Neuronal stem cell (in vitro differentiated cells): ENCODE data around the gene PRXL2A.
A peak's percentile ranks its signal among the peaks of the same experiment; 100 is the strongest.
"Not testable (repeated sequence)": the region's sequence is repeated elsewhere in the genome, so short reads cannot be mapped to it uniquely, and the experiment has no call there.

ENCODE experiments used
- DNase-seq: peaks from one replicate; pipeline ENCODE4 v3.0.0-alpha.2; 2013; ENCODE audit warnings: low spot score
- H2AFZ ChIP-seq: one replicate; pipeline ENCODE4 v1.6.1; 2013; ENCODE audit warnings: mild to moderate bottlenecking, low read length, inconsistent platforms
- H2AK5ac ChIP-seq: 2 replicates; pipeline ENCODE4 v1.6.1; 2013; ENCODE audit warnings: low read depth, mild to moderate bottlenecking, inconsistent platforms, low read length, moderate library complexity, mixed read lengths
- H2BK120ac ChIP-seq: 2 replicates; pipeline ENCODE4 v1.6.1; 2013; ENCODE audit warnings: low read depth, mild to moderate bottlenecking, inconsistent platforms, low read length, moderate library complexity, mixed read lengths
- H2BK12ac ChIP-seq: one replicate; pipeline ENCODE4 v1.6.1; 2013; ENCODE audit warnings: low read length, inconsistent platforms
- H2BK15ac ChIP-seq: 2 replicates; pipeline ENCODE4 v1.6.1; 2013; ENCODE audit warnings: mild to moderate bottlenecking, low read length, inconsistent platforms, mixed read lengths
- H2BK5ac ChIP-seq: one replicate; pipeline ENCODE4 v1.6.1; 2013; ENCODE audit warnings: inconsistent platforms, mild to moderate bottlenecking, low read length, moderate library complexity
- H3K14ac ChIP-seq: one replicate; pipeline ENCODE4 v1.6.1; 2013; ENCODE audit warnings: low read length, inconsistent platforms
- H3K18ac ChIP-seq: 2 replicates; pipeline ENCODE4 v1.6.1; 2013; ENCODE audit warnings: low read length, inconsistent platforms
- H3K23ac ChIP-seq: 2 replicates; pipeline ENCODE4 v1.6.1; 2013; ENCODE audit warnings: low read depth, mild to moderate bottlenecking, mixed read lengths, low read length, inconsistent platforms; ENCODE audit not compliant: poor library complexity
- H3K27ac ChIP-seq: replicated peaks from 3 replicates; pipeline ENCODE4 v1.5.1; 2013; ENCODE audit warnings: low read length, inconsistent platforms
- H3K27me3 ChIP-seq, 3 experiments: 2 replicates each; pipeline ENCODE4 v1.6.1; 2013; ENCODE audit warnings: low read length in 3 of 3, mild to moderate bottlenecking in 2 of 3, inconsistent platforms in 1 of 3, low read depth in 1 of 3, mixed read lengths in 1 of 3, moderate library complexity in 1 of 3; ENCODE audit not compliant: control insufficient read depth in 3 of 3, insufficient read depth in 3 of 3
- H3K36me3 ChIP-seq, 2 donors: replicated peaks in 1 of 2; 2 replicates each; pipeline ENCODE4 v1.6.1; 2013; ENCODE audit warnings: low read length in 2 of 2; ENCODE audit not compliant: control insufficient read depth in 2 of 2, insufficient read depth in 2 of 2
- H3K4ac ChIP-seq: 2 replicates; pipeline ENCODE4 v1.6.1; 2013; ENCODE audit warnings: inconsistent platforms, mild to moderate bottlenecking, low read length, moderate library complexity
- H3K4me1 ChIP-seq, 2 donors: 1 replicate in 1 of 2; 2 replicates in 1 of 2; pipeline ENCODE4 v1.6.1; 2013; ENCODE audit warnings: low read length in 2 of 2, low read depth in 1 of 2; ENCODE audit not compliant: control insufficient read depth in 2 of 2, insufficient read depth in 1 of 2
- H3K4me2 ChIP-seq: one replicate; pipeline ENCODE4 v1.6.1; 2013; ENCODE audit warnings: mild to moderate bottlenecking, low read length, inconsistent platforms; ENCODE audit not compliant: insufficient read depth, poor library complexity, severe bottlenecking
- H3K4me3 ChIP-seq, 2 donors: 2 replicates each; pipeline ENCODE4 v1.5.1; 2013; ENCODE audit warnings: low read length in 2 of 2, mild to moderate bottlenecking in 2 of 2, inconsistent platforms in 1 of 2, moderate library complexity in 1 of 2
- H3K79me1 ChIP-seq: one replicate; pipeline ENCODE4 v1.6.1; 2013; ENCODE audit warnings: low read depth, mild to moderate bottlenecking, inconsistent platforms, low read length, moderate library complexity
- H3K9ac ChIP-seq: one replicate; pipeline ENCODE4 v1.6.1; 2013; ENCODE audit warnings: mild to moderate bottlenecking, low read depth, low read length, inconsistent platforms; ENCODE audit not compliant: poor library complexity
- H3K9me3 ChIP-seq, 2 donors: replicated peaks in 1 of 2; 2 replicates each; pipeline versions ENCODE3 to v1.6.1; 2013; ENCODE audit warnings: low read length in 2 of 2, mild to moderate bottlenecking in 2 of 2, inconsistent platforms in 1 of 2, low read depth in 1 of 2, mixed read lengths in 1 of 2, moderate library complexity in 1 of 2; ENCODE audit not compliant: control insufficient read depth in 2 of 2, insufficient read depth in 1 of 2
- H4K8ac ChIP-seq: one replicate; pipeline ENCODE4 v1.6.1; 2013; ENCODE audit warnings: low read depth, mild to moderate bottlenecking, inconsistent platforms, low read length, moderate library complexity
- H4K91ac ChIP-seq: one replicate; pipeline ENCODE4 v1.6.1; 2013; ENCODE audit warnings: low read length, low read depth, mild to moderate bottlenecking, inconsistent platforms; ENCODE audit not compliant: poor library complexity
- WGBS, 2 donors: extraction: QIAGEN DNeasy Blood & Tissue Kit; methylation state at CpG; one replicate each; pipeline ENCODE4 v1.1.7; 2013; ENCODE audit warnings: missing lambda C conversion rate in 2 of 2, mixed read lengths in 1 of 2; ENCODE audit not compliant: insufficient read length in 2 of 2, insufficient replicate concordance in 1 of 2; ENCODE audit errors: extremely low coverage in 2 of 2; 5-methylcytosine and 5-hydroxymethylcytosine counted together

Gene PRXL2A

GRCh38 chr10:80475641-80476040, 67.3 kb downstream of the PRXL2A start:
- H3K23ac ChIP-seq, H2BK120ac ChIP-seq, H3K27ac ChIP-seq, H2BK15ac ChIP-seq, H4K8ac ChIP-seq, H2AK5ac ChIP-seq, H3K9ac ChIP-seq, H2BK12ac ChIP-seq, H4K91ac ChIP-seq, H3K4me2 ChIP-seq, H3K4me3 ChIP-seq, H3K4ac ChIP-seq, H2AFZ ChIP-seq, H3K27me3 ChIP-seq, H3K18ac ChIP-seq, DNase-seq, H2BK5ac ChIP-seq, H3K14ac ChIP-seq: not testable (repeated sequence)
- no CpG with 5 or more reads among the region's 7 CpGs for WGBS, 2 donors
- H3K36me3 ChIP-seq = peaks cover 5 to 77% of the 10 kb centered on the region in 2 donors
- H3K4me1 ChIP-seq = peaks cover 3 to 13% of the 10 kb centered on the region in 2 donors
- peaks cover 6 to 25% of the 10 kb centered on the region in 2 donors for H3K9me3 ChIP-seq
- peaks cover 13% of the 10 kb centered on the region for H3K79me1 ChIP-seq

DNA sequence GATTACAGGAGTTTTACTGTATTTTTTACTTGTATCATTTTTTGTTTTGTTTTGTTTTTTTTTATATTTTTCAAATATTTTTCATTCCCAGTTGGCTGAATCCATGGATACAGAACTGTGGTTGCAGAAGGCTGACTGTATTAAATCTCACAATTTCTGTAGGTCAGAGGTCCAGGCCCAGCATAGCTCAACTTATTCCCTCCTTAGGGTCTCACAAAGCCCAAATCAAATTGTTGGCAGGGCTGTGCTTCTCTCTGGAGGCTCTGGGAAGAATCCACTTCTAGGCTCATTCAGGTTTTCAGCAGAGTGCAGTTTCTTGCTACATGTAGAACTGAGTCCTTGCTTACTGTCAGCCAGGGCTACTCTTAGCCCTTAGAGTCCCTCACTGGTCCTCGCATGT, 68.3 kb downstream of the PRXL2A start:
- Histone ChIP-seq H3K4me1 (peaks cover 3 to 15% of the 10 kb centered on the region in 2 donors), H3K79me1 (peaks cover 8% of the 10 kb centered on the region), H3K4ac (no peak overlapping the region), H3K23ac (no peak overlapping the region), H4K8ac (no peak overlapping the region), H2BK5ac (no peak overlapping the region), H2BK15ac (no peak overlapping the region), H3K9ac (no peak overlapping the region), H3K27ac (no peak overlapping the region), H3K36me3 (peaks cover 3 to 75% of the 10 kb centered on the region in 2 donors), H3K27me3 (no peaks in the 10 kb centered on the region), H2AFZ (no peak overlapping the region), H4K91ac (no peak overlapping the region), H2AK5ac (no peak overlapping the region), H2BK12ac (no peak overlapping the region), H3K9me3 (peaks cover 6 to 25% of the 10 kb centered on the region in 2 donors), H3K14ac (no peak overlapping the region), H3K4me3 (peak overlapping the region in 1 of 2 donors; percentile 5), H3K4me2 (no peak overlapping the region), H2BK120ac (no peak overlapping the region), H3K18ac (no peak overlapping the region)
- no peak for DNase-seq
- no CpG with 5 or more reads among the region's 1 CpG for WGBS, 2 donors

DNA sequence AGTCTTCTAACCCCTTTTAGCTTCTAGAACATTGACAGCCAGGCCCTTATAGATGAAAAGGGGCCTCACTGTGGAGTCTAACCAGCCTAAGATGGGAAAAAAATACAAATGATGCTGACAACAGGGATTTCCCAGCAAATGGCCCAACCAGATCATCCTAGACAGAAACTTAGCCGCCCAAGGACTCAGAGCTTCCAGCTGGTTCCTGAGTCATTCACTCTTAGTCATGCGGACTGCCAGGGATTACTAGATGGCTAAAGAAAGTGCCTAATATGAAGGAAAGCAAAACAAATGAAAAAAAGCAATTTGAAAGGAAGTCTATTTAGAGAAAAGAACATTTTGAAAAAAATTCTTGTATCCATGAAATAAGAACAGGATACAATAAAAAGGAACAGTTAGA, 69.5 kb downstream of the PRXL2A start:
- H3K18ac ChIP-seq = no peak overlapping the region
- H4K91ac ChIP-seq = no peak overlapping the region
- no peak overlapping the region for H2BK12ac ChIP-seq
- peaks cover 3 to 67% of the 10 kb centered on the region in 2 donors for H3K36me3 ChIP-seq
- peaks cover 3 to 15% of the 10 kb centered on the region in 2 donors for H3K4me1 ChIP-seq
- DNase-seq = no peak
- no peak overlapping the region for H3K27ac ChIP-seq
- H3K79me1 ChIP-seq = peaks cover 7% of the 10 kb centered on the region
- peaks cover 6 to 25% of the 10 kb centered on the region in 2 donors for H3K9me3 ChIP-seq
- no peak overlapping the region for H3K9ac ChIP-seq
- no peak overlapping the region for H2BK120ac ChIP-seq
- no peak overlapping the region for H3K14ac ChIP-seq
- H4K8ac ChIP-seq = no peak overlapping the region
- no CpG with 5 or more reads among the region's 2 CpGs for WGBS, 2 donors
- no peak overlapping the region for H3K4me2 ChIP-seq
- H3K4me3 ChIP-seq = no peak overlapping the region
- no peak overlapping the region for H3K4ac ChIP-seq
- H2AK5ac ChIP-seq = no peak overlapping the region
- no peak overlapping the region for H2AFZ ChIP-seq
- no peak overlapping the region for H2BK15ac ChIP-seq
- H3K27me3 ChIP-seq = no peaks in the 10 kb centered on the region
- no peak overlapping the region for H3K23ac ChIP-seq
- H2BK5ac ChIP-seq = no peak overlapping the region

GRCh38 chr10:80480373-80480772, 72.0 kb downstream of the PRXL2A start:
- DNase-seq, H3K4me3 ChIP-seq, H4K8ac ChIP-seq, H3K18ac ChIP-seq, H3K4me2 ChIP-seq, H3K27me3 ChIP-seq, H3K14ac ChIP-seq, H3K4me1 ChIP-seq, H2BK12ac ChIP-seq, H3K4ac ChIP-seq, H3K9ac ChIP-seq, H3K23ac ChIP-seq, H2AK5ac ChIP-seq, H2BK5ac ChIP-seq, H3K27ac ChIP-seq, H3K79me1 ChIP-seq, H2AFZ ChIP-seq, H2BK15ac ChIP-seq, H4K91ac ChIP-seq, H2BK120ac ChIP-seq: not testable (repeated sequence)
- H3K9me3 ChIP-seq = peaks cover 6 to 23% of the 10 kb centered on the region in 2 donors
- H3K36me3 ChIP-seq = peaks cover 3 to 49% of the 10 kb centered on the region in 2 donors
- WGBS, 2 donors = no CpG with 5 or more reads among the region's 6 CpGs
